H9 (cell line): Measurements from ENCODE around the gene SEC23A. TPM values are rescaled to one million over a fixed set of nuclear protein-coding genes. Genes with fewer than 3 reads are reported as not detected.

Experiments
- DNase-seq: peaks from one replicate; pipeline ENCODE4 v3.0.0-alpha.2; 2017
- H2AFZ ChIP-seq: one replicate; pipeline ENCODE4 v1.6.1; 2013; ENCODE audit warnings: mild to moderate bottlenecking, low read length, control low read depth, moderate library complexity
- H2AK5ac ChIP-seq: 2 replicates; pipeline ENCODE4 v1.6.1; 2013; ENCODE audit warnings: low read length, control low read depth, mixed read lengths; ENCODE audit not compliant: insufficient read length
- H2BK120ac ChIP-seq: one replicate; pipeline ENCODE4 v1.6.1; 2013; ENCODE audit warnings: low read depth, mild to moderate bottlenecking, low read length, control low read depth, inconsistent platforms; ENCODE audit not compliant: poor library complexity, severe bottlenecking
- H2BK12ac ChIP-seq: 2 replicates; pipeline ENCODE4 v1.6.1; 2013; ENCODE audit warnings: low read length, control low read depth, mixed read lengths, low read depth; ENCODE audit not compliant: insufficient read length
- H2BK15ac ChIP-seq: 2 replicates; pipeline ENCODE4 v1.6.1; 2013; ENCODE audit warnings: low read depth, low read length, control low read depth
- H2BK20ac ChIP-seq: one replicate; pipeline ENCODE4 v1.6.1; 2013; ENCODE audit warnings: low read depth, mild to moderate bottlenecking, low read length, control low read depth, inconsistent platforms; ENCODE audit not compliant: poor library complexity, severe bottlenecking
- H2BK5ac ChIP-seq: 2 replicates; pipeline ENCODE4 v1.6.1; 2013; ENCODE audit warnings: low read length, control low read depth, mixed read lengths; ENCODE audit not compliant: insufficient read length
- H3K14ac ChIP-seq: 2 replicates; pipeline ENCODE4 v1.6.1; 2013; ENCODE audit warnings: low read length, control low read depth; ENCODE audit not compliant: insufficient read depth
- H3K18ac ChIP-seq: 2 replicates; pipeline ENCODE4 v1.6.1; 2013; ENCODE audit warnings: low read depth, mild to moderate bottlenecking, mixed read lengths, low read length, control low read depth; ENCODE audit not compliant: insufficient read length
- H3K23ac ChIP-seq: 2 replicates; pipeline ENCODE4 v1.6.1; 2013; ENCODE audit warnings: low read length, control low read depth, mixed read lengths, low read depth; ENCODE audit not compliant: insufficient read length
- H3K23me2 ChIP-seq: 2 replicates; pipeline ENCODE4 v1.6.1; 2013; ENCODE audit warnings: low read depth, mild to moderate bottlenecking, mixed read lengths, low read length, control low read depth; ENCODE audit not compliant: insufficient read length, poor library complexity, severe bottlenecking
- H3K27ac ChIP-seq: 2 replicates; pipeline ENCODE4 v1.5.1; 2013; ENCODE audit warnings: low read length, control low read depth, mixed read lengths, low read depth; ENCODE audit not compliant: insufficient read length
- H3K27me3 ChIP-seq: 2 replicates; pipeline ENCODE4 v1.6.1; 2013; ENCODE audit warnings: low read length, control low read depth, inconsistent platforms; ENCODE audit not compliant: insufficient read depth
- H3K4ac ChIP-seq: 2 replicates; pipeline ENCODE4 v1.6.1; 2013; ENCODE audit warnings: low read depth, mild to moderate bottlenecking, control low read depth, inconsistent platforms, low read length, moderate library complexity
- H3K4me1 ChIP-seq: 2 replicates; pipeline ENCODE4 v1.6.1; 2013; ENCODE audit warnings: low read length, control low read depth, inconsistent platforms; ENCODE audit not compliant: insufficient read depth
- H3K4me2 ChIP-seq: 2 replicates; pipeline ENCODE4 v1.6.1; 2013; ENCODE audit warnings: low read length, control low read depth, mixed read lengths; ENCODE audit not compliant: insufficient read length, insufficient read depth
- H3K56ac ChIP-seq: 2 replicates; pipeline ENCODE4 v1.6.1; 2013; ENCODE audit warnings: low read depth, mild to moderate bottlenecking, mixed read lengths, low read length, control low read depth; ENCODE audit not compliant: insufficient read length
- H3K79me1 ChIP-seq: 2 replicates; pipeline ENCODE4 v1.6.1; 2013; ENCODE audit warnings: low read depth, mild to moderate bottlenecking, moderate library complexity, low read length, control low read depth, inconsistent platforms; ENCODE audit not compliant: insufficient read depth, poor library complexity, severe bottlenecking
- H3K79me2 ChIP-seq: 2 replicates; pipeline ENCODE4 v1.6.1; 2013; ENCODE audit warnings: low read length, control low read depth, inconsistent platforms; ENCODE audit not compliant: insufficient read depth
- H3K9ac ChIP-seq: 2 replicates; pipeline ENCODE4 v1.6.1; 2013; ENCODE audit warnings: low read length, control low read depth, mixed read lengths; ENCODE audit not compliant: insufficient read length; ENCODE audit errors: extremely low read depth
- H3K9me3 ChIP-seq: one replicate; pipeline ENCODE4 v1.6.1; 2013; ENCODE audit warnings: low read depth, low read length, inconsistent platforms; ENCODE audit not compliant: control insufficient read depth
- H3T11ph ChIP-seq: one replicate; pipeline ENCODE4 v1.6.1; 2013; ENCODE audit warnings: mild to moderate bottlenecking, low read length, control low read depth, inconsistent platforms
- H4K20me1 ChIP-seq: one replicate; pipeline ENCODE4 v1.6.1; 2013; ENCODE audit not compliant: control insufficient read depth, insufficient read length, insufficient read depth
- H4K5ac ChIP-seq: 2 replicates; pipeline ENCODE4 v1.6.1; 2013; ENCODE audit warnings: low read depth, mild to moderate bottlenecking, mixed read lengths, low read length, control low read depth; ENCODE audit not compliant: insufficient read length
- H4K8ac ChIP-seq: replicated peaks from 2 replicates; pipeline ENCODE4 v1.6.1; 2013; ENCODE audit warnings: low read length, control low read depth, mixed read lengths, low read depth; ENCODE audit not compliant: insufficient read length
- H4K91ac ChIP-seq: 2 replicates; pipeline ENCODE4 v1.6.1; 2013; ENCODE audit warnings: low read depth, mild to moderate bottlenecking, moderate library complexity, mixed read lengths, low read length, control low read depth; ENCODE audit not compliant: insufficient read length
- H3K27ac Mint-ChIP-seq, 3 experiments: 2 replicates in 2 of 3; 3 replicates in 1 of 3; pipeline ENCODE4 v1.8.0; 2020 to 2021; ENCODE audit warnings: mixed read lengths in 3 of 3, mild to moderate bottlenecking in 1 of 3, moderate library complexity in 1 of 3
- H3K27me3 Mint-ChIP-seq: 2 replicates; pipeline ENCODE4 v1.8.0; 2021; ENCODE audit warnings: low read depth, mild to moderate bottlenecking, moderate library complexity, mixed read lengths
- H3K36me3 Mint-ChIP-seq, 3 experiments: 2 replicates in 2 of 3; 3 replicates in 1 of 3; pipeline ENCODE4 v1.8.0; 2020 to 2021; ENCODE audit warnings: low read depth in 3 of 3, mixed read lengths in 3 of 3; ENCODE audit not compliant: insufficient read depth in 1 of 3
- H3K4me1 Mint-ChIP-seq, 2 experiments: 2 replicates each; pipeline ENCODE4 v1.8.0; 2020; ENCODE audit warnings: mixed read lengths in 2 of 2
- H3K4me3 Mint-ChIP-seq, 2 experiments: 2 replicates in 1 of 2; 3 replicates in 1 of 2; pipeline ENCODE4 v1.8.0; 2020 to 2021; ENCODE audit warnings: mild to moderate bottlenecking in 2 of 2, mixed read lengths in 2 of 2, moderate library complexity in 1 of 2
- H3K9me3 Mint-ChIP-seq, 2 experiments: 2 replicates in 1 of 2; 3 replicates in 1 of 2; pipeline ENCODE4 v1.8.0; 2020; ENCODE audit warnings: mild to moderate bottlenecking in 2 of 2, mixed read lengths in 2 of 2, moderate library complexity in 1 of 2
- WGBS: extraction: QIAGEN DNeasy Blood & Tissue Kit; methylation state at CpG from one replicate; pipeline ENCODE4 v1.1.7; 2013; ENCODE audit warnings: missing lambda C conversion rate, low lambda C conversion rate, mixed read lengths; ENCODE audit not compliant: insufficient read length; ENCODE audit errors: extremely low coverage; 5-methylcytosine and 5-hydroxymethylcytosine counted together
- total RNA-seq: library from RNA; stranded (reverse); gene quantifications from 2 replicates; pipeline ENCODE4 v1.2.1, GENCODE V29; 2021
- TF ChIP-seq, protein P1 (sequence below): fragments of 200-600 bp; sonication (generic); conservative IDR thresholded peaks from 3 replicates; pipeline ENCODE4 v1.8.0; 2021; ENCODE audit warnings: antibody characterized with exemption, mild to moderate bottlenecking

Gene SEC23A
- total RNA-seq, 1 experiment from 2014 or later, result 55.3 TPM

DNA sequence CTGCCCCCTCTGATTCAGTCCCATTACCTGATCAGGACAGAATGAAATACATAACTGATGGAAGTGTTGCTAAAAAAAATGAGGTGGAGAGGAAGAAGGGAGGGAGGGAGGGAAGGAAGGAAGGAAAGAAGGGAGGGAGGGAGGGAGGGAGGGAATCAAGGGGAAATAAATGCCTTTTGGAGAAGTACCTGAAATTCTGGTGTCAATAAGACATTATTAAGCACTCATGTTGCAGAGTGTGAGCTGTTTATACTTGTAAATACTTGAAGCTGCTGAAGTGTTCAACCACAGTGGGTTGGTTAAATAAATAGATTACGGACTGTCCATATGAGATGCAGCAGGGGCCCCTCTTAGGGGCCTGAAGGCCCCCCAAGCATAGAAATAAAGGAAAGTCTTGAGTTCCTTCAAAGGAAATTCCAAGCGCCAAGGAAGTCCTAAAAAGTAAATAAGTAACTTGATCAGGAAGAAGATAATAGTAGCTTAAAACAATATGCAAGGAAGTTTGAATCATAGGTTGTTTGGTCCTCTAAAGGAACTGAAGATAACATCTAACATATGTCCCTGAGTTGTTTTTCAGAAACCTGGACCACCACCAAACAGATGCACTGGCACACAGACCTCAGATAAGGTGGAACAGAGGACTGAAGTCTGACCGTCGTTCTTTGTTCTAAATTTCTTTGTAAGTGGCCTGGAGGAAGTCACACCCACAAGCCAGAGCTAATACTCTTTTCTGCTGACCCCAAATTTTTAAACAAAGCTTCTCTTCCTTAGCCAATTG is 110.8 kb downstream of the SEC23A start:
- Histone ChIP-seq H3K9me3 (no peaks in the 10 kb centered on the region), H3K79me2 (no peaks in the 10 kb centered on the region), H3K23me2 (no peaks in the 10 kb centered on the region), H3K4ac (no peak overlapping the region), H2AFZ (no peak overlapping the region), H3K27me3 (no peaks in the 10 kb centered on the region), H3K9ac (no peak overlapping the region), H3K4me1 (no peaks in the 10 kb centered on the region), H2BK20ac (no peak overlapping the region), H2BK15ac (no peak overlapping the region), H4K8ac (no peak overlapping the region), H3K18ac (no peak overlapping the region), H3T11ph (no peak overlapping the region), H3K23ac (no peak overlapping the region), H2BK12ac (no peak overlapping the region), H4K20me1 (no peaks in the 10 kb centered on the region), H4K5ac (no peak overlapping the region), H2BK5ac (no peak overlapping the region), H3K4me2 (no peak overlapping the region), H3K56ac (no peak overlapping the region), H3K27ac (no peak overlapping the region), H3K14ac (no peak overlapping the region), H2BK120ac (no peak overlapping the region), H4K91ac (no peak overlapping the region), H2AK5ac (no peak overlapping the region), H3K79me1 (no peaks in the 10 kb centered on the region)
- H3K27me3 Mint-ChIP-seq, result no peaks in the 10 kb centered on the region
- H3K27ac Mint-ChIP-seq, result no peak overlapping the region
- no CpG with 5 or more reads among the region's 4 CpGs for WGBS
- no peak overlapping the region for H3K4me3 Mint-ChIP-seq
- no peaks in the 10 kb centered on the region for H3K9me3 Mint-ChIP-seq
- H3K36me3 Mint-ChIP-seq, result no peaks in the 10 kb centered on the region
- H3K4me1 Mint-ChIP-seq, result peaks cover 0 to 3% of the 10 kb centered on the region in 2 experiments; a peak in 1 of 4 replicates
- no peak for DNase-seq
- TF ChIP-seq, protein P1, sequence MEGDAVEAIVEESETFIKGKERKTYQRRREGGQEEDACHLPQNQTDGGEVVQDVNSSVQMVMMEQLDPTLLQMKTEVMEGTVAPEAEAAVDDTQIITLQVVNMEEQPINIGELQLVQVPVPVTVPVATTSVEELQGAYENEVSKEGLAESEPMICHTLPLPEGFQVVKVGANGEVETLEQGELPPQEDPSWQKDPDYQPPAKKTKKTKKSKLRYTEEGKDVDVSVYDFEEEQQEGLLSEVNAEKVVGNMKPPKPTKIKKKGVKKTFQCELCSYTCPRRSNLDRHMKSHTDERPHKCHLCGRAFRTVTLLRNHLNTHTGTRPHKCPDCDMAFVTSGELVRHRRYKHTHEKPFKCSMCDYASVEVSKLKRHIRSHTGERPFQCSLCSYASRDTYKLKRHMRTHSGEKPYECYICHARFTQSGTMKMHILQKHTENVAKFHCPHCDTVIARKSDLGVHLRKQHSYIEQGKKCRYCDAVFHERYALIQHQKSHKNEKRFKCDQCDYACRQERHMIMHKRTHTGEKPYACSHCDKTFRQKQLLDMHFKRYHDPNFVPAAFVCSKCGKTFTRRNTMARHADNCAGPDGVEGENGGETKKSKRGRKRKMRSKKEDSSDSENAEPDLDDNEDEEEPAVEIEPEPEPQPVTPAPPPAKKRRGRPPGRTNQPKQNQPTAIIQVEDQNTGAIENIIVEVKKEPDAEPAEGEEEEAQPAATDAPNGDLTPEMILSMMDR, result no peak
